Fibroblast of pulmonary artery (primary cell): ENCODE data around the gene PRKCD.

Experiments
- DNase-seq: peaks from one replicate; pipeline ENCODE4 v3.0.0-alpha.2; 2010; ENCODE audit warnings: low read depth
- H3K4me3 ChIP-seq: replicated peaks from 2 replicates; pipeline ENCODE4 v1.5.1; 2011; ENCODE audit warnings: low read depth, mild to moderate bottlenecking, control low read depth, low read length, moderate library complexity
- TF ChIP-seq, protein P1 (sequence below): IDR thresholded peaks from 2 replicates; pipeline ENCODE4 v1.5.1; 2011; ENCODE audit warnings: mild to moderate bottlenecking, control low read depth, low read length, inconsistent platforms; ENCODE audit errors: missing control alignments

PRKCD gene

DNA sequence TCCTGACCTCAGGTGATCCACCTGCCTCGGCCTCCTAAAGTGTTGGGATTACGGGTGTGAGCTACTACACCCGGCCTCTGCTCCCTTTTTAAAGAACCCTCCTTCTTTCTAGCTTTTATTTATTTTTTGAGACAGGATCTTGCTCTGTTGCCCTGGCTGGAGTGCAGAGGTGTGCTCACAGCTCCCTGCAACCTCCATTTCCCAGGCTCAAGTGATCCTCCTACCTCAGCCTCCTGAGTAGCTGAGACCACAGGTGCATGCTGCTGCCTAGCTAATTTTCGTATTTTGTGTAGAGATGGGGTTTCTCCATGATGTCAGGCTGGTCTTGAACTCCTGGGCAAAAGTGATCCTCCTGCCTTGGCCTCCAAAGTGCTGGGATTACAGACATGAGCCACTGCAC lies 60.3 kb downstream of the PRKCD start:
- no peak overlapping the region for H3K4me3 ChIP-seq
- DNase-seq, result no peak
- TF ChIP-seq, protein P1, sequence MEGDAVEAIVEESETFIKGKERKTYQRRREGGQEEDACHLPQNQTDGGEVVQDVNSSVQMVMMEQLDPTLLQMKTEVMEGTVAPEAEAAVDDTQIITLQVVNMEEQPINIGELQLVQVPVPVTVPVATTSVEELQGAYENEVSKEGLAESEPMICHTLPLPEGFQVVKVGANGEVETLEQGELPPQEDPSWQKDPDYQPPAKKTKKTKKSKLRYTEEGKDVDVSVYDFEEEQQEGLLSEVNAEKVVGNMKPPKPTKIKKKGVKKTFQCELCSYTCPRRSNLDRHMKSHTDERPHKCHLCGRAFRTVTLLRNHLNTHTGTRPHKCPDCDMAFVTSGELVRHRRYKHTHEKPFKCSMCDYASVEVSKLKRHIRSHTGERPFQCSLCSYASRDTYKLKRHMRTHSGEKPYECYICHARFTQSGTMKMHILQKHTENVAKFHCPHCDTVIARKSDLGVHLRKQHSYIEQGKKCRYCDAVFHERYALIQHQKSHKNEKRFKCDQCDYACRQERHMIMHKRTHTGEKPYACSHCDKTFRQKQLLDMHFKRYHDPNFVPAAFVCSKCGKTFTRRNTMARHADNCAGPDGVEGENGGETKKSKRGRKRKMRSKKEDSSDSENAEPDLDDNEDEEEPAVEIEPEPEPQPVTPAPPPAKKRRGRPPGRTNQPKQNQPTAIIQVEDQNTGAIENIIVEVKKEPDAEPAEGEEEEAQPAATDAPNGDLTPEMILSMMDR, result no peak

- H3K4me3 ChIP-seq, result no peak overlapping the region
- DNase-seq, result no peak
These were observed 60.8 kb downstream of the PRKCD start for GRCh38 chr3:53221827-53222182.

GRCh38 chr3:53222183-53222901 lies 61.3 kb downstream of the PRKCD start:
- DNase-seq, result no peak
- TF ChIP-seq, protein P1, result no peak

More at GRCh38 chr3:53221827-53222182, 60.8 kb downstream of the PRKCD start:
- TF ChIP-seq, protein P1, result no peak

DNA sequence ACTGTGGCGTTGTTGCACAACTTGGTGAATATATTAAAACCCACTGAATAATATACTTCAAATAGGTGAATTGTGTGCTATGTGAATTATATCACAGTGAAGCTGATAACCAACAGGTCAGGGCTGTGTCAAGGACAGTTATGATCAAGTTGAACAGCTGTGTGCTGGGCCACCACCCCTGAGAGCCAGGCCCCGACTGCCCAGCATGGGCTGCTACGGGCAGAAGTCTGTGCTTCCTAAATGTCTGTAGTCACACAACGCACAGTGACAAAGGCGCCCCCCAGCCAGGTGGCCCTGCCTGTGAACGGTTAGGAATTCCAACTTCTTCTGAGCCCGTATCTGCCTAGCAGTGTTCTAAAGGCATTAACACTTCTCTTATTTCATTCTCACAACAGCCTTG lies 62.0 kb downstream of the PRKCD start:
- TF ChIP-seq, protein P1, result no peak
- no peak for DNase-seq
- no peak overlapping the region for H3K4me3 ChIP-seq

More at GRCh38 chr3:53222183-53222901, 61.3 kb downstream of the PRKCD start:
- no peak overlapping the region for H3K4me3 ChIP-seq

DNA sequence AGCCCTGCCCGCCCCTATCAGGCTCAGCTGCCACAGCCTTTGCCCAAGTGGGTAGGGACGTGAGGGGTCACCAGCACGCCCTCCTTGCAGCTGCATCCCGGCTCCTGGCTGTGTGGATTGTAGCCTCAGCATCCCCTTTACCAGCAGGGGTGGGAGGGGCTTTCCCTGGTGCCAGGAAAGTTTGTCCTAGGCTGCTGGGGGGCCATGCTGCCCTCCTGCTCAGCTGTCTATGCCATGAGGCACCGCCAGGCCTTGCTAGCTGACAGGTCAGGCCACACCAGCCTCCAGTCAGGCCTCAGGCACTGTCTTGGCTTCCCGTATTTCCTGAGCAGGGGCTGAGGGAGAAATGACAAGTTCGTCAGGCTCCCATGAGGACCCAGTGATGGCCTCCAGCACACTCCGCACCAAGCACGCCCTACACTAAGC lies 62.5 kb downstream of the PRKCD start:
- TF ChIP-seq, protein P1, result no peak
- no peak overlapping the region for H3K4me3 ChIP-seq

GRCh38 chr3:53224026-53224425 lies 63.0 kb downstream of the PRKCD start:
- TF ChIP-seq, protein P1, result no peak
- no peak for DNase-seq
- no peak overlapping the region for H3K4me3 ChIP-seq

More for the DNA sequence above, 62.5 kb downstream of the PRKCD start:
- DNase-seq, result no peak

DNA sequence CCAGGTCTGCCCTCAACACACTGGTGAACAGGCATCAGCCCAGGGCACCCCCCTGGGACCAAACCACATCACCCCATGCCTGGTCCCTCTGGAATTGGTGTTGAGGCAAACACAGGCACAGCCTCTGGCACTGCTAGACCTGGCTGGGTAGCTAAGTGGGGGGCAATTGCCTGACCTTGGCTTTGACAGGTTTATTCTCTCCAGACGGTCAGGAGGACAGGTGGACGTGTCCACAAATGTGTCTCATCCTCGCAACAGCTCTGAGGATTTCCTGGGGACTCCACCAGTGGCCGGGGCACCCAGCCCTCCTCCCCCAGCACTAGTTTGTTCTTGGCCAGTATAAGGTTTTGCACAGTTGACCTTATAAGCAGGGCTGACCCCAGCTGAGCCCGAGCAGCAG lies 63.5 kb downstream of the PRKCD start:
- TF ChIP-seq, protein P1, result no peak
- no peak overlapping the region for H3K4me3 ChIP-seq
- no peak for DNase-seq
